ENCODE data around the gene STARD9. TPM values are rescaled to one million over a fixed set of nuclear protein-coding genes. Genes with fewer than 3 reads are reported as not detected.

The STARD9 gene
- total and polyA plus RNA-seq, 2 experiments from 2014 or later = 1.8 to 6.2 TPM

DNA sequence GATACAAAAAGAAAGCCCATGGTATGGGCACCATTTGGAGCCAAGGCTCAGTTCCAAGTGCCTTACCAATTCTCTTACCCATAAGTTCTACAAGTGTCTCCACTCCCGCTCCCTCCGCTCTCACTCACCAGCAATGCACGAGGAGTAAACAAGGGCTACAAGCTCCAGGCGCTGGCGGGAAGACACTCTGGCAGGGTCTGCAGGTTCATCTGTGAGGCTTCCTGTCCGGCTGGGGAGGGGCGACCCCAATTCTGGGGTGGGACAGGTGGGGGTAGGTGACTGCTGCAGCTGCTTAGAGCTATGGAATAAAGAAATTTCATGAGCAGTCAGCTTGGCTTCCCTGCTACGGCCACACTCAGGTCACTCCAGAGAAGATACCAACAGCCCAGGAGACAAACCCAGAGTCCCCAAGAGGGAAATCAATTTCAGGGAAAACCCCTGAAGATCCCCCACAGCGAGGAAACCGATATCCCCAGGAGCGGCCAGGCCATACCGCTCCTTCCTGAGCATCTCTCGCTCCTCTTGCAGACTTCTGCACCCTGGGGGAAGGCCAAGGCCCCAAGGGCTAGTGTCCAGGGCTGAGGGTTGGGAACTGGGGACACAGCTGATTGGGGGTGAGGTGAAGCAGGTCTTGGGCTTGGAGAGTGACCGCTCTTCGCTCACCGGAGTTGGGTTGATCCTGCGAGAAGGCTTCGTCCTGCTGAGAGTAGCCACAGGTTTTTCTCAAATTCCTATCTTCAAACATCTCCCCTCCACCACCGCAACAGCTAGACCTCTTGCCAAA, 160.2 kb downstream of the STARD9 start:
- Histone ChIP-seq H3K4me1 (ENCODE audit: insufficient read depth) (peaks cover 6% of the 10 kb centered on the region; the same call in 1 of the 2 replicates), H3K36me3 (ENCODE audit: insufficient read depth) (peaks cover 19% of the 10 kb centered on the region), H3K4me3 (peak overlapping the region; percentile 91), H3K79me2 (replicated peaks; ENCODE audit: insufficient read depth) (0 out of 2 replicates have a peak, but pooled peaks cover 3% of the 10 kb centered on the region), H3K27me3 (ENCODE audit: insufficient read depth) (no peaks in the 10 kb centered on the region), H4K20me1 (replicated peaks; ENCODE audit: insufficient read depth) (no peaks in the 10 kb centered on the region; the same call in none of the 2 replicates), H3F3A (replicated peaks; ENCODE audit: low read depth) (no peaks in the 10 kb centered on the region), H2AFZ (no peak overlapping the region; the same call in 1 of the 2 replicates), H3K27ac (ENCODE audit: low read depth) (no peak overlapping the region), H3K9me2 (ENCODE audit: insufficient read depth) (no peaks in the 10 kb centered on the region), H3K4me2 (peak overlapping the region; percentile 93)
- Mint-ChIP-seq H3K4me3 (peak overlapping the region; percentile 83), H3K36me3 (ENCODE audit: low read depth) (peaks cover 40% of the 10 kb centered on the region), H3K9me3 (no peaks in the 10 kb centered on the region), H3K27me3 (ENCODE audit: insufficient read depth, low read depth, poor library complexity) (peaks cover 9% of the 10 kb centered on the region), H3K27ac (no peak overlapping the region), H3K4me1 (peaks cover 13% of the 10 kb centered on the region)
- no peak for ATAC-seq
- no peak for DNase-seq (ENCODE audit: low spot score)
- no peak for TF ChIP-seq EZH2 (IDR thresholded peaks at IDR 0.05; ENCODE audit: low read depth, unreplicated experiment)
- TF ChIP-seq, protein P1, sequence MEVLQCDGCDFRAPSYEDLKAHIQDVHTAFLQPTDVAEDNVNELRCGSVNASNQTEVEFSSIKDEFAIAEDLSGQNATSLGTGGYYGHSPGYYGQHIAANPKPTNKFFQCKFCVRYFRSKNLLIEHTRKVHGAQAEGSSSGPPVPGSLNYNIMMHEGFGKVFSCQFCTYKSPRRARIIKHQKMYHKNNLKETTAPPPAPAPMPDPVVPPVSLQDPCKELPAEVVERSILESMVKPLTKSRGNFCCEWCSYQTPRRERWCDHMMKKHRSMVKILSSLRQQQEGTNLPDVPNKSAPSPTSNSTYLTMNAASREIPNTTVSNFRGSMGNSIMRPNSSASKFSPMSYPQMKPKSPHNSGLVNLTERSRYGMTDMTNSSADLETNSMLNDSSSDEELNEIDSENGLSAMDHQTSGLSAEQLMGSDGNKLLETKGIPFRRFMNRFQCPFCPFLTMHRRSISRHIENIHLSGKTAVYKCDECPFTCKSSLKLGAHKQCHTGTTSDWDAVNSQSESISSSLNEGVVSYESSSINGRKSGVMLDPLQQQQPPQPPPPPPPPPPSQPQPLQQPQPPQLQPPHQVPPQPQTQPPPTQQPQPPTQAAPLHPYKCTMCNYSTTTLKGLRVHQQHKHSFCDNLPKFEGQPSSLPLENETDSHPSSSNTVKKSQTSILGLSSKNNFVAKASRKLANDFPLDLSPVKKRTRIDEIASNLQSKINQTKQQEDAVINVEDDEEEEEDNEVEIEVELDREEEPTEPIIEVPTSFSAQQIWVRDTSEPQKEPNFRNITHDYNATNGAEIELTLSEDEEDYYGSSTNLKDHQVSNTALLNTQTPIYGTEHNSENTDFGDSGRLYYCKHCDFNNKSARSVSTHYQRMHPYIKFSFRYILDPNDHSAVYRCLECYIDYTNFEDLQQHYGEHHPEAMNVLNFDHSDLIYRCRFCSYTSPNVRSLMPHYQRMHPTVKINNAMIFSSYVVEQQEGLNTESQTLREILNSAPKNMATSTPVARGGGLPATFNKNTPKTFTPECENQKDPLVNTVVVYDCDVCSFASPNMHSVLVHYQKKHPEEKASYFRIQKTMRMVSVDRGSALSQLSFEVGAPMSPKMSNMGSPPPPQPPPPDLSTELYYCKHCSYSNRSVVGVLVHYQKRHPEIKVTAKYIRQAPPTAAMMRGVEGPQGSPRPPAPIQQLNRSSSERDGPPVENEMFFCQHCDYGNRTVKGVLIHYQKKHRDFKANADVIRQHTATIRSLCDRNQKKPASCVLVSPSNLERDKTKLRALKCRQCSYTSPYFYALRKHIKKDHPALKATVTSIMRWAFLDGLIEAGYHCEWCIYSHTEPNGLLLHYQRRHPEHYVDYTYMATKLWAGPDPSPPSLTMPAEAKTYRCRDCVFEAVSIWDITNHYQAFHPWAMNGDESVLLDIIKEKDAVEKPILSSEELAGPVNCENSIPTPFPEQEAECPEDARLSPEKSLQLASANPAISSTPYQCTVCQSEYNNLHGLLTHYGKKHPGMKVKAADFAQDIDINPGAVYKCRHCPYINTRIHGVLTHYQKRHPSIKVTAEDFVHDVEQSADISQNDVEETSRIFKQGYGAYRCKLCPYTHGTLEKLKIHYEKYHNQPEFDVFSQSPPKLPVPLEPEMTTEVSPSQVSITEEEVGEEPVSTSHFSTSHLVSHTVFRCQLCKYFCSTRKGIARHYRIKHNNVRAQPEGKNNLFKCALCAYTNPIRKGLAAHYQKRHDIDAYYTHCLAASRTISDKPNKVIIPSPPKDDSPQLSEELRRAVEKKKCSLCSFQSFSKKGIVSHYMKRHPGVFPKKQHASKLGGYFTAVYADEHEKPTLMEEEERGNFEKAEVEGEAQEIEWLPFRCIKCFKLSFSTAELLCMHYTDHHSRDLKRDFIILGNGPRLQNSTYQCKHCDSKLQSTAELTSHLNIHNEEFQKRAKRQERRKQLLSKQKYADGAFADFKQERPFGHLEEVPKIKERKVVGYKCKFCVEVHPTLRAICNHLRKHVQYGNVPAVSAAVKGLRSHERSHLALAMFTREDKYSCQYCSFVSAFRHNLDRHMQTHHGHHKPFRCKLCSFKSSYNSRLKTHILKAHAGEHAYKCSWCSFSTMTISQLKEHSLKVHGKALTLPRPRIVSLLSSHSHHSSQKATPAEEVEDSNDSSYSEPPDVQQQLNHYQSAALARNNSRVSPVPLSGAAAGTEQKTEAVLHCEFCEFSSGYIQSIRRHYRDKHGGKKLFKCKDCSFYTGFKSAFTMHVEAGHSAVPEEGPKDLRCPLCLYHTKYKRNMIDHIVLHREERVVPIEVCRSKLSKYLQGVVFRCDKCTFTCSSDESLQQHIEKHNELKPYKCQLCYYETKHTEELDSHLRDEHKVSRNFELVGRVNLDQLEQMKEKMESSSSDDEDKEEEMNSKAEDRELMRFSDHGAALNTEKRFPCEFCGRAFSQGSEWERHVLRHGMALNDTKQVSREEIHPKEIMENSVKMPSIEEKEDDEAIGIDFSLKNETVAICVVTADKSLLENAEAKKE (CRISPR knock-in tag; IDR thresholded peaks at IDR 0.05) = no peak
- no peak for TF ChIP-seq JUNB (IDR thresholded peaks at IDR 0.05; ENCODE audit: unreplicated experiment)
- TF ChIP-seq EZH2phosphoT487 (IDR thresholded peaks at IDR 0.05; ENCODE audit: unreplicated experiment) = no peak
- TF ChIP-seq, protein P2, sequence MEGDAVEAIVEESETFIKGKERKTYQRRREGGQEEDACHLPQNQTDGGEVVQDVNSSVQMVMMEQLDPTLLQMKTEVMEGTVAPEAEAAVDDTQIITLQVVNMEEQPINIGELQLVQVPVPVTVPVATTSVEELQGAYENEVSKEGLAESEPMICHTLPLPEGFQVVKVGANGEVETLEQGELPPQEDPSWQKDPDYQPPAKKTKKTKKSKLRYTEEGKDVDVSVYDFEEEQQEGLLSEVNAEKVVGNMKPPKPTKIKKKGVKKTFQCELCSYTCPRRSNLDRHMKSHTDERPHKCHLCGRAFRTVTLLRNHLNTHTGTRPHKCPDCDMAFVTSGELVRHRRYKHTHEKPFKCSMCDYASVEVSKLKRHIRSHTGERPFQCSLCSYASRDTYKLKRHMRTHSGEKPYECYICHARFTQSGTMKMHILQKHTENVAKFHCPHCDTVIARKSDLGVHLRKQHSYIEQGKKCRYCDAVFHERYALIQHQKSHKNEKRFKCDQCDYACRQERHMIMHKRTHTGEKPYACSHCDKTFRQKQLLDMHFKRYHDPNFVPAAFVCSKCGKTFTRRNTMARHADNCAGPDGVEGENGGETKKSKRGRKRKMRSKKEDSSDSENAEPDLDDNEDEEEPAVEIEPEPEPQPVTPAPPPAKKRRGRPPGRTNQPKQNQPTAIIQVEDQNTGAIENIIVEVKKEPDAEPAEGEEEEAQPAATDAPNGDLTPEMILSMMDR (conservative IDR thresholded peaks at IDR 0.05; ENCODE audit: low read depth in 2 of 2) = no peak
- no peak for TF ChIP-seq CREB1 (CRISPR knock-in tag; IDR thresholded peaks at IDR 0.05; ENCODE audit: low read depth)
- TF ChIP-seq ZNF331 (CRISPR knock-in tag; IDR thresholded peaks at IDR 0.05; ENCODE audit: low read depth) = no peak
- TF ChIP-seq POLR2AphosphoS5 (IDR thresholded peaks at IDR 0.05; ENCODE audit: low read depth) = no peak
- TF ChIP-seq, protein P3, sequence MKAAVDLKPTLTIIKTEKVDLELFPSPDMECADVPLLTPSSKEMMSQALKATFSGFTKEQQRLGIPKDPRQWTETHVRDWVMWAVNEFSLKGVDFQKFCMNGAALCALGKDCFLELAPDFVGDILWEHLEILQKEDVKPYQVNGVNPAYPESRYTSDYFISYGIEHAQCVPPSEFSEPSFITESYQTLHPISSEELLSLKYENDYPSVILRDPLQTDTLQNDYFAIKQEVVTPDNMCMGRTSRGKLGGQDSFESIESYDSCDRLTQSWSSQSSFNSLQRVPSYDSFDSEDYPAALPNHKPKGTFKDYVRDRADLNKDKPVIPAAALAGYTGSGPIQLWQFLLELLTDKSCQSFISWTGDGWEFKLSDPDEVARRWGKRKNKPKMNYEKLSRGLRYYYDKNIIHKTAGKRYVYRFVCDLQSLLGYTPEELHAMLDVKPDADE (IDR thresholded peaks at IDR 0.05) = no peak
- no peak for TF ChIP-seq STAT1 (IDR thresholded peaks at IDR 0.05; ENCODE audit: unreplicated experiment)
- TF ChIP-seq, protein P4, sequence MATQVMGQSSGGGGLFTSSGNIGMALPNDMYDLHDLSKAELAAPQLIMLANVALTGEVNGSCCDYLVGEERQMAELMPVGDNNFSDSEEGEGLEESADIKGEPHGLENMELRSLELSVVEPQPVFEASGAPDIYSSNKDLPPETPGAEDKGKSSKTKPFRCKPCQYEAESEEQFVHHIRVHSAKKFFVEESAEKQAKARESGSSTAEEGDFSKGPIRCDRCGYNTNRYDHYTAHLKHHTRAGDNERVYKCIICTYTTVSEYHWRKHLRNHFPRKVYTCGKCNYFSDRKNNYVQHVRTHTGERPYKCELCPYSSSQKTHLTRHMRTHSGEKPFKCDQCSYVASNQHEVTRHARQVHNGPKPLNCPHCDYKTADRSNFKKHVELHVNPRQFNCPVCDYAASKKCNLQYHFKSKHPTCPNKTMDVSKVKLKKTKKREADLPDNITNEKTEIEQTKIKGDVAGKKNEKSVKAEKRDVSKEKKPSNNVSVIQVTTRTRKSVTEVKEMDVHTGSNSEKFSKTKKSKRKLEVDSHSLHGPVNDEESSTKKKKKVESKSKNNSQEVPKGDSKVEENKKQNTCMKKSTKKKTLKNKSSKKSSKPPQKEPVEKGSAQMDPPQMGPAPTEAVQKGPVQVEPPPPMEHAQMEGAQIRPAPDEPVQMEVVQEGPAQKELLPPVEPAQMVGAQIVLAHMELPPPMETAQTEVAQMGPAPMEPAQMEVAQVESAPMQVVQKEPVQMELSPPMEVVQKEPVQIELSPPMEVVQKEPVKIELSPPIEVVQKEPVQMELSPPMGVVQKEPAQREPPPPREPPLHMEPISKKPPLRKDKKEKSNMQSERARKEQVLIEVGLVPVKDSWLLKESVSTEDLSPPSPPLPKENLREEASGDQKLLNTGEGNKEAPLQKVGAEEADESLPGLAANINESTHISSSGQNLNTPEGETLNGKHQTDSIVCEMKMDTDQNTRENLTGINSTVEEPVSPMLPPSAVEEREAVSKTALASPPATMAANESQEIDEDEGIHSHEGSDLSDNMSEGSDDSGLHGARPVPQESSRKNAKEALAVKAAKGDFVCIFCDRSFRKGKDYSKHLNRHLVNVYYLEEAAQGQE (IDR thresholded peaks at IDR 0.05; ENCODE audit: unreplicated experiment) = no peak
- TF ChIP-seq NANOG (IDR thresholded peaks at IDR 0.05; ENCODE audit: borderline replicate concordance) = no peak
- no peak for TF ChIP-seq ZNF114 (CRISPR knock-in tag; IDR thresholded peaks at IDR 0.05)

Measured in GM23338 (cell line).